K562 (cell line): ENCODE measurements around the gene SESN3. TPM values are rescaled to one million over a fixed set of nuclear protein-coding genes. Genes with fewer than 3 reads are reported as not detected.

Experiments
- ATF1 ChIP-seq, 2 experiments: fragments of 450-650 bp in 1 of 2; IDR thresholded peaks; 2 replicates each; pipeline ENCODE4 v1.6.1; 2016; ENCODE audit warnings: missing compliant biosample characterization in 1 of 2, missing genetic modification characterization in 1 of 2
- CBX3 ChIP-seq, 2 experiments: IDR thresholded peaks; 1 replicate in 1 of 2; 2 replicates in 1 of 2; pipeline ENCODE4 v1.6.1; 2012; ENCODE audit warnings: inconsistent platforms in 2 of 2, low read length in 2 of 2, borderline replicate concordance in 1 of 2, control low read depth in 1 of 2
- CXXC5 ChIP-seq: fragments of 250-450 bp; sonication (Bioruptor Pico); IDR thresholded peaks from 2 replicates; pipeline ENCODE4 v1.8.0; 2022; ENCODE audit warnings: inconsistent platforms, mild to moderate bottlenecking, moderate library complexity
- MLLT1 ChIP-seq, 2 experiments: fragments of 450-650 bp; IDR thresholded peaks; 2 replicates each; pipeline ENCODE4 v1.6.1; 2016
- TBL1XR1 ChIP-seq, 2 experiments: IDR thresholded peaks; 2 replicates each; pipeline ENCODE4 v1.6.1; 2012; ENCODE audit warnings: improper control_type of control experiment in 2 of 2, low read length in 2 of 2, mild to moderate bottlenecking in 1 of 2
- TFAP4 ChIP-seq: sonication (generic); formaldehyde crosslinking; IDR thresholded peaks from 2 replicates; pipeline ENCODE4 v1.8.0; 2022; ENCODE audit warnings: missing genetic modification reagents, mild to moderate bottlenecking, moderate library complexity, borderline replicate concordance
- ZKSCAN1 ChIP-seq: fragments of 150-350 bp; IDR thresholded peaks from 2 replicates; pipeline ENCODE4 v1.6.1; 2016; ENCODE audit warnings: low read depth, low read length
- ZNF592 ChIP-seq: fragments of 450-650 bp; IDR thresholded peaks from 2 replicates; pipeline ENCODE4 v1.6.1; 2017; ENCODE audit warnings: antibody characterized with exemption, mild to moderate bottlenecking
- polyA plus RNA-seq, 8 experiments: library from polyadenylated mRNA; depleted of rRNA in 4 of 8; stranded (reverse) in 5 of 8; unstranded in 3 of 8; fragments of >200 nt; fragmentation: Nextera tagmentation in 2 of 8; fragmentation: Illumina TruSeq in 1 of 8; extraction: Ambion mirVana in 2 of 8; extraction: Trizol in 1 of 8; gene quantifications; 2 replicates each; pipeline versions ENCODE4 v1.2.1 to v1.2.3, GENCODE V29; 2011 to 2014; ENCODE audit warnings: inconsistent platforms in 1 of 8, missing spikeins in 1 of 8
- total RNA-seq, 7 experiments: library from RNA; depleted of rRNA in 6 of 7; stranded (reverse); fragments of >200 nt in 6 of 7; fragmentation: Illumina TruSeq in 2 of 7; extraction: Trizol in 2 of 7; gene quantifications; 2 replicates each; pipeline versions ENCODE4 v1.2.1 to v1.2.3, GENCODE V29; 2011 to 2021; ENCODE audit warnings: low replicate concordance in 1 of 7

Gene SESN3
- total and polyA plus RNA-seq, 9 of the 15 experiments (the other 6 are each of a cell fraction or from before 2014, with no cell fraction given), result 0.44 to 2.6 (median 1.5) TPM

- TF ChIP-seq MLLT1 (IDR thresholded peaks at IDR 0.05) (no peak), TBL1XR1 (IDR thresholded peaks at IDR 0.05; ENCODE audit: low read length in 2 of 2) (peak in 1 of 2 experiments; percentile 38; a peak in 1 of 4 replicates), ZNF592 (peak; percentile 37; the same call in 1 of the 2 replicates), CXXC5 (peak; percentile 30; the same call in 1 of the 2 replicates), CBX3 (IDR thresholded peaks at IDR 0.05; ENCODE audit: borderline replicate concordance in 1 of 2, low read length in 2 of 2) (peak in 1 of 2 experiments; percentile 63; a peak in 1 of 3 replicates), TFAP4 (CRISPR knock-in tag) (peak; percentile 1; the same call in 1 of the 2 replicates), ZKSCAN1 (0 out of 2 replicates have a peak, but pooled peaks have one; percentile 29), ATF1 (CRISPR knock-in tag; IDR thresholded peaks at IDR 0.05) (no peak), ATF1 (tag; IDR thresholded peaks at IDR 0.05) (peak; percentile 78)
These were observed 79.9 kb downstream of the SESN3 start (continued) for GRCh38 chr11:95150956-95151684.
